HG02973 (cell line): ENCODE data around the gene FGF11.
A peak's percentile ranks its signal among the peaks of the same experiment; 100 is the strongest.
"Not testable (repeated sequence)": the region's sequence is repeated elsewhere in the genome, so short reads cannot be mapped to it uniquely, and the experiment has no call there.

Experiments used
- ATAC-seq: cut with Tn5 transposase; IDR thresholded peaks from one replicate; pipeline ENCODE4 v1.9.1; 2021; ENCODE audit warnings: moderate library complexity; ENCODE audit not compliant: unreplicated experiment

The FGF11 gene

DNA sequence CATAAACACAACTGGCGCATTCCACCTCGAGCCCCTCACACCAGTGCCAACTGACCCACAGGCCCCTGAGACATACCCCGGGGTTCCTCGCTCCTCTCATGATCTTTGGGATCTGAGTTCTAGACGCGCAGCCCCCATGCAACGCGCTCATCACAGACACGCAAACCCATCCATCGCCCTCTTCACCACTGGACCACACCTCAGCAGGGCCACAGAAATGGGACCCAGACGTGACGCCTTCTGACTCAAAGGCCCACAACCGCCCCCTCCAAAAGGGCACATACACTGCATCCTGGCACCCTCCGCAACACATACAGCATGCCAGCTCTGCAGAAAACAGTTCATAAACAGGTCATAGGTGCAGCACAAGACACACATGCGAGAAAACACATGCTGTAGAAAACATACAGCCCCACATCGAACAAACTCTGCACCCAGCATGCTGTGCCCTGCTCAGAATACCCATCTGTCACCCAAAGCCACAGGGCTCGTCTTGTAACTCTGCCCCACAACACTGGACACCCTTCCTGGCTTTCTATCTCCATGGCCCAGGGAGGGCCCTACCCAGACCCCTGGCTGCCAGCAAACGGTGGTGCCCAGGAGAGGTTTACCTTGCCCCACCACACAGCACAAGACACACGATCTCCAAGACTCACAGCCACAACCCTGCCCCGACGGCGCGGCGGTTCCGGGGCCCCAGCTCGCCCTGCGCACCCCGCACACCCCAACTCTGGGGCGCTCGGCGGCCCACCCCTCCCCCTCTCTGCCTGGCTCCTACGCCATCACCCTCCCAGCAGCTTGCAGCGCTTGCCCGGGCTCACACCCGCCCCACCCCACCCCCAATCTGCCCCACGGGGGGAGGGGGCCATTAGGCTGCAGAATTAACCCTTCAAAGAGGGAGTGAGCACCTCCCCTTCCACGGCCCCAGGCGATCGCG is 39.2 kb downstream of the FGF11 start:
- ATAC-seq, result no peak

DNA sequence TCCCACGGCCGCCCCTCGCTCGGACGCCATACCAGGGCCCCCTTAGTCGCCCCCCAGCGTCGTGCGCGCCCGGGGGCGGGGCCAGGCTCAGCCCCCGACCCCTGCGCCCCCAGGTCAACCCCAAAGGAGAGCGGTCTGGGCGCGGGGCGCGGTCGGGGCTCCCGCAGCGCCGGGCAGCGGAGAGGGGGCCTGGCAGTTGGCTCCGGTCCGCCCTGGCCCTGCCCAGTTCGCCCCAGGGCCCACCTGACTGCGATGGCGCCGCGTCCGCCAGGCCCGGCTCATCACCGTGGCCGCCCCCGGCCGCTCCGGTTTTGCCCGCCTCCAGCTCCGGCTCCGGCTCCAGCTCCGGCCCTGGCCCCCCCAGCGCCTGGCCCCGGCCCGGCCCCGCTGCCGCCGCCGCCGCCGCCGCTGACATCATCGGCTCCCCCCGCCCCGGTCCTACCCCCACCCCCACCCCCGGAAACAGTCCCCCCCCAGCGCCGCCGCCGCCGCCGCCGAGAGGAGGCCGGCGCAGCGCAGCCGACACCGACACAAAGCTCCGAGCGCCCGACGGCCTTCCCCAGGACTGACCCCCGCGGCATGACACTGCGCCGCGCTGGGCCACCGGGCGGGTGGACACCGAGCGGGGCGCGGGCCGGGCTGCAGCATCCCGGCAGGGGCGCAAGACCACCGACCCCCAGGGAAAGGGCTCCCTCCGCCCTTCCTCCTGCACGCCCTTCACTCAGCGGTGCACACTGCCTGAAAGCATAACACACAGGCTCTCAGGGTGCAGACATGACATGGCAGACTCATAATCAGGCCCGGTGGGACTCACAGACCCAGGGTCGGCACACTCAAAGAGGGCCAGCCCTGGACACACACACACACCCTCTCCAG is 40.1 kb downstream of the FGF11 start, which contains the start of gene ZBTB4:
ZBTB4 (minus strand) TSS at position 419 of the 876 bp plus-strand sequence. CDS start 12,830 bp downstream, outside the sequence.
- ATAC-seq, result no peak

DNA sequence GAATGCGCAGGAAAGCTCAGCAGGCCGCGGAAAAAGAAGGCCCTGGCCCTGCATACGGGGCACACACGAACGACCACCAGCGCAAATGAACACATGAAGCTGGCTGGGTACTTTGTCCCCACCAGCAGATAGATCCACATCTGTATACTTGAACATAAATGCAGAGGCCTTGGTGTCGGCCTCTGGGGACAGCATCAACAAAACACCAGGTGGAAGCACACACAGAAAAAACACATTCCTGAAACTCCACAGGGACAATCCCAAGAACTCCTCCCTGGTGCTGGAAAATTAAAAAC is 40.7 kb downstream of the FGF11 start:
- no peak for ATAC-seq

DNA sequence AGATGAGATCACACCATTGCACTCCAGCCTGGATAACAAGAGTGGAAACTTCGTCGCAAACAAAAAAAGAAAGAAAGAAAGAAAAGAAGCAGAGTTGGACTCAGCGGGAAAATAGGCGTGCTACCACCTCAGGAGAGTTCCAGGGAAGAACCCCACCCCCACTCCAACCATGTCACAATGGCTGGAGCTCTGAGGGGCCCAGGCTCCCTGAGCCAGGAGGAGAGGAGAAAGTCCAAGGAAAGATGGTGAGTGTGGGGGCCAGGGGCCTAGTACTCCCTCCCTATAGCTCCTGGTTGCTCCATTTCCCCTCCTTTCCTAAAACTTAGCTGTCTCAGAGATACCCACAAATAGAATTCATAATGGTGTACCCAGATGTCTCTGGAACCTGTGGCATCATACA is 42.0 kb downstream of the FGF11 start, which contains the start of gene SLC35G6:
SLC35G6 (plus strand) TSS at position 172 of the 400 bp plus-strand sequence; CDS start at position 243, 71 bp downstream.
- ATAC-seq, result not testable (repeated sequence)

DNA sequence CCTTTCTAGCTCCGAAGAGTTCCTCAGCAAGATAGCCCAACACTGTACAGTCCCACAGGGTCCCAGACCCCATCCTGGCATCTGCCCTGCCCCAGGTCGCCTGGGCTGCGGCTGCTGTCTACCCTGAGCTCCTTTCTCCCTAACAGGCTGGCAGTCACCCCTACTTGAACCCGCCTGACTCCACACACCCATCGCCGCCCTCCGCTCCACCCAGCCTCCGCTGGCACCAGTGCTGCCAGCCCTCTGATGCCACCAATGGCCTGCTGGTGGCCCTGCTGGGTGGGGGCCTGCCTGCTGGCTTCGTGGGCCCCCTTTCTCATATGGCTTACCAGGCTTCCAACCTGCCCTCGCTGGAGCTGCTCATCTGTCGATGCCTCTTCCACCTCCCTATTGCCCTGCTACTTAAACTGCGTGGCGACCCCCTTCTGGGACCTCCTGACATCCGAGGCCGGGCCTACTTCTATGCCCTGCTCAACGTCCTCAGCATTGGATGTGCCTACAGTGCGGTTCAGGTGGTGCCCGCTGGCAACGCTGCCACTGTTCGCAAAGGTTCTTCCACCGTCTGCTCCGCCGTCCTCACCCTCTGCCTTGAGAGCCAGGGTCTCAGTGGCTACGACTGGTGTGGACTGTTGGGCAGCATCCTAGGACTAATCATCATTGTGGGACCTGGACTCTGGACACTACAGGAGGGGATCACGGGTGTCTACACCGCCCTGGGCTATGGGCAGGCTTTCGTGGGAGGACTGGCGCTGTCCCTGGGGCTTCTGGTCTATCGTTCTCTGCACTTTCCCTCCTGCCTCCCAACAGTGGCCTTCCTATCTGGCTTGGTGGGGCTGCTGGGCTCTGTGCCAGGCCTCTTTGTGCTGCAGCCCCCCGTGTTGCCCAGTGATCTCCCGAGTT is 42.8 kb downstream of the FGF11 start:
- ATAC-seq, result not testable (repeated sequence)

DNA sequence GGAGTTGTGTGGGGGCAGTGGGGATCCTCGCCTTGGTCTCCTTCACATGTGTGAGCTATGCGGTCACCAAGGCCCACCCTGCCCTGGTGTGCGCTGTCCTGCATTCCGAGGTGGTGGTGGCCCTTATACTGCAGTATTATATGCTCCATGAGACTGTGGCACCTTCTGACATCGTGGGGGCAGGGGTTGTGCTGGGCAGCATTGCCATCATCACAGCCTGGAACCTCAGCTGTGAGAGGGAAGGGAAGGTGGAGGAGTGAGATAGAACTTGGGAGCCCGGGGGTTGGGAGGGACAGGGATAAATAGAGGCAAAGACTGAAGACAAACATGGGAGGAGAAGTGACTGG is 43.4 kb downstream of the FGF11 start:
- ATAC-seq, result not testable (repeated sequence)

DNA sequence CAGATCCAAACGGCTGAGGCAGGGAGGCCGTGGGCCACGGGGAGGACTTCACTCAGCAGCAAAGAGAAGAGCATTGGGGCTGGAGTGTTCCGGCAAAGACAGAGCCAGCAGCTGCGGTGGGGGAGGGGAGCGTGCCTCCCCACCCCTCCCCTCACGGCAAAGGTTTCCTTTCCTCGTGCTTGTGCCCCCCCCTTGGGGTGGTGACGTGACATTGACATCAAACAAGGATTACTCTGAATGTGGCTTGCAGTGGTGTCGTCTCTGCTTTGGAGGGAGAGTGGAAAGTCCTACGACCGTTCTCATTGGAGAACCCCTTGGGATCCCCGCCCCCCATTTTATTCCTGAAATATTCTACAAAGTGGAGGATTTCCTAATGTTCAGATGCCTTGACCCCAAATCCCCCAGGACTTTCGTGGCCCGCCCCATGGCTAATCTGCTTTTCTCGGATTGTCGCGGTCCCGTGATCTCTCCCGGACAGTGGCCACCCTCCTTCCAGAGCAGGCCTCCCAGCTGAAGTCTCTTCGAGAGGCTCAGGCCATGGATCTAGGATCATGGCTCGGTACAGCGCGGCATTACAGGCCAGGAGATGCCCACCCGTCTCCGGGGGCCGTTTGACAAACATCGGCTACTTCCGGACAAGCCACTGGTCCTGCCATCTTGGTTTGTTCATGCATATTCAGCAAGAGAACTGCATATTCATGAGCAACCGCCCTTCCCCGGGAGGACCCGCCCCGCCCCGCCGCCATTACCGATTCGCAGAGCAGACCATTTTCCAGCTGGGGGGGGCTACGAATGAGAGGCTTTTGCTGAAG is 44.1 kb downstream of the FGF11 start:
- peak; percentile 33 for ATAC-seq

DNA sequence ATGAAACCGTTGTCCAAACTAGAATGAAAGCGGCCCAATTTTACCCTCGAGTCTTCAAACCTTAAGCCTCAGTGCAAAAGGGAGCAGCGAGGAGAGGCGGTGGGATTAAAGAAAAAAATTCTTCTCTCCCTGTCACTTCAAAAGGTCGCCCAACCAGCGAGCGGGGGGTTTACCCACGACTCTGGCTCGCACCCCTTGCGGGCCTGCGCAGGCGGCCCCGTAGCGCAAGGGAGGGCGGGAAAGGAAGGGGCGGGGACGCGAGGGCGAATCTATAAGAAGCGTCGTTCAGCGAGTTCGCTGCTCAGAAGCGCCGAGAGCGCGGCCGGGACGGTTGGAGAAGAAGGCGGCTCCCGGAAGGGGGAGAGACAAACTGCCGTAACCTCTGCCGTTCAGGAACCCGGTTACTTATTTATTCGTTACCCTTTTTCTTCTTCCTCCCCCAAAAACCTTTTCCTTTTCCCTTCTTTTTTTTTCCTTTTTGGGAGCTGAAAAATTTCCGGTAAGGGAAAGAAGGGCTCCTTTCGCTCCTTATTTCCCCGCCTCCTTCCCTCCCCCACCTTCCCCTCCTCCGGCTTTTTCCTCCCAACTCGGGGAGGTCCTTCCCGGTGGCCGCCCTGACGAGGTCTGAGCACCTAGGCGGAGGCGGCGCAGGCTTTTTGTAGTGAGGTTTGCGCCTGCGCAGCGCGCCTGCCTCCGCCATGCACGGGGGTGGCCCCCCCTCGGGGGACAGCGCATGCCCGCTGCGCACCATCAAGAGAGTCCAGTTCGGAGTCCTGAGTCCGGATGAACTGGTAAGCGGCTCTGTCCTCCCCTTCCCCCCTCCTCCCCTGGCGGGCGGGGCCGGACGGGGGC is 45.0 kb downstream of the FGF11 start, which contains the start of gene POLR2A:
POLR2A (plus strand) TSS at position 300 of the 852 bp plus-strand sequence.
- peak; percentile 52 for ATAC-seq

DNA sequence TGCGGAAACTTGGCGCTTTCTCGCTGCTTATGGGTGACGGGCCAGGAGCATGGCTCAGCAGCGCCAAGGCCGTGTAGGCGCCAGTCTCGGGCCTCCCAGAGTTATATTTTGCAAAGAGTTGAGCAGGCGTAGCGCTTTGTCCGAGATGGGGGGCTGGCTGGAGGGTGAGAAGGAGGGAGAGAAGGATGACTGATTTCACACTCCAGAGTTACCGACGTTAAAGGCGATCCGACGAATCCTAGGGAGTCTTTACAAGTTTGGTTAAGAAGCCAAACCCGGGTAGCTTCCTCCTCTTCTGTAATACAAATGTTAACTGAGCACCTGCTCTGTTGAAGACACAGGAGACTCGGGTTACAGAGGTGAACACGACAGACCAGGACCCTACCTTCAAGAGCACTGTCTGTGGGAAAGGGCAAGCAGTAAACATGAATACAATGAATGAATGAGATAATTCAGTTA is 45.6 kb downstream of the FGF11 start:
- ATAC-seq, result no peak

DNA sequence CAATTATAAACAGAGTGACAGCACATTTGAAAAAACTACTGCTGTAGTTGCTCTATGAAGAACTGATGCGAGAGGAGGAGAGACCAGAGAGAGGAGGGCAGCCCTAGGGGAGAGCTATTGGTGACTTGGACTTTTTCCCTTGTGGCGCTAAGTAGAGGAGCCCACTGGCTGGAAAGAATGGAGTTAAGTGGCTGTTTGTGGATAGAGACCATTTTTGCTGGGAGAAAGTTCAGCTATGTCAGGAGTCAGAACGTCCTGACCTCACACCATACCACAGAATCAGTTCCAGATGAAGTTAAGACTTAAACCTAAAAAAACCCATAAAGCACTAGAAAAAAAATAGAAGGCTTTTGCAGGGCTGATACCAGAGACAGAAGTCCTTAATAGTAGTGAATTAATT is 46.9 kb downstream of the FGF11 start:
- no peak for ATAC-seq

DNA sequence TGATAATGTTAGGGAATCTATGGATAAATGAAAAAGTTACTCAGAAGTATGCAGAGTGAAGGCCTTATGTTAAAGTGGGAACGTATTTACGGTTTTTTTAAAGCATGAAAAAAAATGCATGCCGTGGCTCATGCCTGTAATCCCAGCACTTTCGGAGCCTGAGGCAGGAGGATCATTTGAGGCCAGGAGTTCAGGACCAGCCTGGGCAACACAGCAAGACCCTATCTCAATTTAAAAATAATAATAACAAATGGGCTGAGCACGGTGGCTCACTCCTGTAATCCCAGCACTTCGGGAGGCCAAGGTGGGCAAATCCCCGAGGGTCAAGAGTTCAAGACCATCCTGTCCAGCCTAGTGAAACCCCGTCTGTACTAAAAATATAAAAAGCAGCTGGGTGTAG is 50.8 kb downstream of the FGF11 start:
- ATAC-seq, result no peak

DNA sequence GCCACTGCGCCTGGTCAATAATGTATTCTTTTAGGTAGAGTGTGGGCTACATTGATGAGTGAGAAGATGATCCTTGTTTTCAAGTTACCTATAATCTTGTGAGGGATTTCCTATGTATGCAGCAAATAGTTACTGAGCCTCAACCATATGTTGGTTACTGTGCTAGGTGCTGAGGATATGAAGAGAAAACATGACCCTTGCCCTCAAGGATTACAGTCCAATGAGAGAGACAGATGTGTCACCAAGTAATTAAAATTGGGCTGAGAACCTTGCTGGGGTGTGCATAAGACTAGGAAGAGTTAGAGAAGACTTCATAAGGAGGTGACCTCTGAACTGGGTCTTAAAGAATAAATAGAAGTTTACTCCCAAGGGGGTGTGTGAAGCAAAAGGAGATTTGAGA is 52.3 kb downstream of the FGF11 start:
- ATAC-seq, result no peak

DNA sequence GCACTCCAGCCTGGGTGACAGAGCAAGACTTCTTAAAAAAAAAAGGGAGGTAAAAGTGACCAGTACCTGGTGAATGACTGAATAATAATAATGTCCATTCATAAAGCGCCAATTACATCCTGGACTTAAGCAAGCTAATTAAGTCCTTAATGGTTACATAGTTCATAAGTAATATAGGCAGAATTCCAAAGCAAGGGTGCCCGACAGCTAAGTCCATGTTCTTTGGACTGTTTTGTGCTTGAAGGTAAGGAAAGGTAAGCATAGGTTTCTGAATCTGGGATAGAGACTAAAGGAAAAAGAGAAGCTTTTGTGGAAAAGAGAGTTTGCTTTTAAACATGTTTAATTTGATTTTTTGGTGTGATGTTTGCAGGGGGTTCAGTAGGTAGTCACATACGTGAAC is 54.6 kb downstream of the FGF11 start:
- no peak for ATAC-seq
